SK-N-SH (cell line): ENCODE results near the gene LCP2. TPM values are rescaled to one million over a fixed set of nuclear protein-coding genes. Genes with fewer than 3 reads are reported as not detected.

Experiments used
- CTCF ChIA-PET: fragments of 300-600, 350-600 bp; formaldehyde crosslinking; extraction: SDS; loops from one replicate; lab custom pipeline; 2021; lab: Yijun Ruan, JAX
- POLR2A ChIA-PET: fragments of 350-600 bp; sonication (Branson Sonifier 250); formaldehyde crosslinking; extraction: SDS; loops from one replicate; lab custom pipeline; 2020; ENCODE audit warnings: antibody characterized with exemption, inconsistent platforms; lab: Yijun Ruan, JAX
- DNase-seq: peaks from one replicate; pipeline ENCODE4 v3.0.0; 2012
- H2AFZ ChIP-seq: fragments of 200-600 bp; sonication (generic); 2 replicates; pipeline ENCODE4 v1.8.1; 2016; ENCODE audit warnings: antibody characterized with exemption, mild to moderate bottlenecking, low read depth
- H3F3A ChIP-seq: fragments of 200-600 bp; sonication (generic); replicated peaks from 2 replicates; pipeline ENCODE3; 2016; ENCODE audit warnings: antibody characterized with exemption, mild to moderate bottlenecking; ENCODE audit not compliant: insufficient read depth
- H3K27ac ChIP-seq, 2 experiments: fragments of 200-500 bp in 1 of 2; fragments of 200-600 bp in 1 of 2; sonication (Bioruptor generic) in 1 of 2; sonication (generic), shearing (Covaris generic) in 1 of 2; 2 replicates each; pipeline versions ENCODE4 v1.5.1 to v1.6.1; 2014 to 2016; ENCODE audit warnings: low read depth in 2 of 2, inconsistent platforms in 1 of 2, low read length in 1 of 2, mild to moderate bottlenecking in 1 of 2, mixed read lengths in 1 of 2
- H3K27me3 ChIP-seq: fragments of 200-600 bp; sonication (generic), shearing (Covaris generic); 2 replicates; pipeline ENCODE4 v1.6.1; 2016; ENCODE audit warnings: mixed run types; ENCODE audit not compliant: insufficient read depth
- H3K36me3 ChIP-seq, 2 experiments: fragments of 200-500 bp in 1 of 2; fragments of 200-600 bp in 1 of 2; sonication (Bioruptor generic) in 1 of 2; sonication (generic) in 1 of 2; replicated peaks in 1 of 2; 2 replicates each; pipeline versions ENCODE3 to v1.5.1; 2014 to 2016; ENCODE audit warnings: low read length in 1 of 2, mild to moderate bottlenecking in 1 of 2; ENCODE audit not compliant: insufficient read depth in 2 of 2, control insufficient read depth in 1 of 2
- H3K4me1 ChIP-seq, 2 experiments: fragments of 200-500 bp in 1 of 2; fragments of 200-600 bp in 1 of 2; sonication (Bioruptor generic) in 1 of 2; sonication (generic), shearing (Covaris generic) in 1 of 2; 2 replicates each; pipeline versions ENCODE4 v1.5.1 to v1.6.1; 2014 to 2016; ENCODE audit warnings: low read depth in 1 of 2, low read length in 1 of 2, mixed run types in 1 of 2; ENCODE audit not compliant: insufficient read depth in 2 of 2, control insufficient read depth in 1 of 2
- H3K4me2 ChIP-seq: fragments of 200-600 bp; sonication (generic), shearing (Covaris generic); 2 replicates; pipeline ENCODE4 v1.6.1; 2017; ENCODE audit warnings: mixed run types
- H3K4me3 ChIP-seq, 2 experiments: fragments of 200-500 bp in 1 of 2; fragments of 200-600 bp in 1 of 2; sonication (Bioruptor generic) in 1 of 2; sonication (generic), shearing (Covaris generic) in 1 of 2; 2 replicates each; pipeline versions ENCODE4 v1.5.1 to v1.8.1; 2014 to 2016; ENCODE audit warnings: low read depth in 2 of 2, inconsistent platforms in 1 of 2, low read length in 1 of 2, mild to moderate bottlenecking in 1 of 2, mixed read lengths in 1 of 2, moderate library complexity in 1 of 2
- H3K79me2 ChIP-seq: fragments of 200-600 bp; sonication (generic); 2 replicates; pipeline ENCODE4 v1.8.1; 2017; ENCODE audit warnings: mild to moderate bottlenecking; ENCODE audit not compliant: insufficient read depth
- H3K9ac ChIP-seq: fragments of 200-600 bp; sonication (generic); 2 replicates; pipeline ENCODE4 v1.6.1; 2017; ENCODE audit warnings: mixed run types
- H3K9me2 ChIP-seq: fragments of 200-600 bp; sonication (generic); 2 replicates; pipeline ENCODE4 v1.6.1; 2017; ENCODE audit warnings: mixed run types
- H3K9me3 ChIP-seq: fragments of 200-600 bp; sonication (generic); 2 replicates; pipeline ENCODE4 v1.6.1; 2017; ENCODE audit warnings: mixed run types, mild to moderate bottlenecking, moderate library complexity
- H4K20me1 ChIP-seq: fragments of 200-600 bp; sonication (generic); 2 replicates; pipeline ENCODE4 v1.6.1; 2017; ENCODE audit warnings: mild to moderate bottlenecking, mixed run types; ENCODE audit not compliant: insufficient read depth
- CHD2 ChIP-seq: fragments of 150-350 bp; IDR thresholded peaks from 2 replicates; pipeline ENCODE4 v1.6.1; 2018; ENCODE audit warnings: low read length; ENCODE audit not compliant: partially characterized antibody
- ELF1 ChIP-seq: IDR thresholded peaks from 2 replicates; pipeline ENCODE4 v1.4.0; 2012
- FOSL2 ChIP-seq: IDR thresholded peaks from 2 replicates; pipeline ENCODE4 v1.4.0; 2012; ENCODE audit warnings: low read depth, mild to moderate bottlenecking, moderate library complexity, borderline replicate concordance
- FOXM1 ChIP-seq: IDR thresholded peaks from 2 replicates; pipeline ENCODE4 v1.4.0; 2012; ENCODE audit warnings: low read depth, mild to moderate bottlenecking
- JUND ChIP-seq: IDR thresholded peaks from 2 replicates; pipeline ENCODE4 v1.4.0; 2012
- MXI1 ChIP-seq: IDR thresholded peaks from 2 replicates; pipeline ENCODE4 v1.6.1; 2012; ENCODE audit warnings: mild to moderate bottlenecking, low read depth, low read length, improper control_type of control experiment
- PBX3 ChIP-seq: IDR thresholded peaks from 2 replicates; pipeline ENCODE4; 2012
- POLR2AphosphoS5 ChIP-seq: IDR thresholded peaks from 2 replicates; pipeline ENCODE4 v1.6.1; 2012; ENCODE audit warnings: low read depth, low read length
- RAD21 ChIP-seq: IDR thresholded peaks from 2 replicates; pipeline ENCODE4 v1.6.1; 2012; ENCODE audit warnings: mild to moderate bottlenecking, low read length
- RFX5 ChIP-seq: IDR thresholded peaks from 2 replicates; pipeline ENCODE4 v1.6.1; 2012; ENCODE audit warnings: mild to moderate bottlenecking, improper control_type of control experiment, low read length
- SMC3 ChIP-seq: IDR thresholded peaks from 2 replicates; pipeline ENCODE4 v1.6.1; 2012; ENCODE audit warnings: low read depth, low read length, improper control_type of control experiment
- TAF1 ChIP-seq: IDR thresholded peaks from 2 replicates; pipeline ENCODE4 v1.6.1; 2012; ENCODE audit warnings: low read depth, mild to moderate bottlenecking, low read length, moderate library complexity, borderline replicate concordance
- TEAD4 ChIP-seq: IDR thresholded peaks from 2 replicates; pipeline ENCODE4 v1.4.0; 2012; ENCODE audit warnings: mild to moderate bottlenecking, borderline replicate concordance; ENCODE audit not compliant: insufficient read depth
- WGBS: methylation state at CpG from one replicate; pipeline ENCODE4 v1.1.6; 2017; ENCODE audit warnings: low lambda C conversion rate; 5-methylcytosine and 5-hydroxymethylcytosine counted together
- polyA plus RNA-seq, 3 experiments: library from polyadenylated mRNA; depleted of rRNA; stranded (reverse); fragments of >200 nt; gene quantifications; 2 replicates each; pipeline ENCODE4 v1.2.3, GENCODE V29; 2012
- TF ChIP-seq, protein P1 (sequence below): fragments of 200-600 bp; sonication (generic); IDR thresholded peaks from 2 replicates; pipeline ENCODE4 v1.6.1; 2017; ENCODE audit warnings: antibody characterized with exemption, mild to moderate bottlenecking, moderate library complexity

The LCP2 gene
- polyA plus RNA-seq, 1 of the 3 experiments (the other 2 are of a cell fraction) = not detected

DNA sequence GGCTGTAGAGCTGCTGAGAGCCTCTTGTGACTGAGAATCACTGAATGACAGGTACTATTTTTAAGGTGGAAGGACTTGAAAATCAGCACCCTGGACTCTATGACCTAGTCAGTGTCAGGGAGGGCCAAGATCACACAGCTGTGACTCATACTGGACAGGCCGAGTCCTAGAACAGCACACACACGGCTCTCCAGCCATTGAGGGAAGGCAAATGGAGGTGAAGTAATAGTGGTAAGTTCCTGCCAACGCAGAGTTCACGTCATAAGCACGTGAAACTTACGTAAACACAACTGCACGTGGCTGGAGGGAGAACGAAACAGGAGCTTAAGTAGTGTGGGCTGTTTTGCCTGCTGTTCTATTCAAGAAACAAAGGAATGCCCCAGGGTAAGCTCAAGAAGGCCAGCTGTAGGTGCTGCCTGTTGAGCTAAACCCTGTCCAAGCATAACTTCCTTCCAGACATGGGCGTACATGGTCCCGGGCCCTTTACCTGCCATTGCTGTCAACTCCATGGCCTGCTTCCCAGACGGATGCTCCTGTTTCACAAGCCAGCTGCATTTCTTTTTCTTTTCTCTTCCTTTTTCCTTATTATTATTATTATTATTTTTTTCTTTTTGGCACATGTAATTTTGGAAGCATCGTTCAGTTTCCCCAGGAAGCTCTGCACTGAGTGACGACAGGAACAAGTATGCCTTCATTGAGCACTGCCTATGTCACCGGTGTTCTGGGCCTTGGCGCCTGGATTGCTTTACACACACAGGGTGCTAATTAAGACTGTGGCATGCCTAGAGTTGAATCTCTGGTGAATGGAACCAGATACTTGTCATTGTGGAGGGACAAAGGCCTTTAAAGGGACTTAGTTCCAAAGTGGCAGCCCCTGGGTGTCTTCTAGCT, 10.2 kb upstream of the LCP2 start (continued):
- TF ChIP-seq, protein P1, sequence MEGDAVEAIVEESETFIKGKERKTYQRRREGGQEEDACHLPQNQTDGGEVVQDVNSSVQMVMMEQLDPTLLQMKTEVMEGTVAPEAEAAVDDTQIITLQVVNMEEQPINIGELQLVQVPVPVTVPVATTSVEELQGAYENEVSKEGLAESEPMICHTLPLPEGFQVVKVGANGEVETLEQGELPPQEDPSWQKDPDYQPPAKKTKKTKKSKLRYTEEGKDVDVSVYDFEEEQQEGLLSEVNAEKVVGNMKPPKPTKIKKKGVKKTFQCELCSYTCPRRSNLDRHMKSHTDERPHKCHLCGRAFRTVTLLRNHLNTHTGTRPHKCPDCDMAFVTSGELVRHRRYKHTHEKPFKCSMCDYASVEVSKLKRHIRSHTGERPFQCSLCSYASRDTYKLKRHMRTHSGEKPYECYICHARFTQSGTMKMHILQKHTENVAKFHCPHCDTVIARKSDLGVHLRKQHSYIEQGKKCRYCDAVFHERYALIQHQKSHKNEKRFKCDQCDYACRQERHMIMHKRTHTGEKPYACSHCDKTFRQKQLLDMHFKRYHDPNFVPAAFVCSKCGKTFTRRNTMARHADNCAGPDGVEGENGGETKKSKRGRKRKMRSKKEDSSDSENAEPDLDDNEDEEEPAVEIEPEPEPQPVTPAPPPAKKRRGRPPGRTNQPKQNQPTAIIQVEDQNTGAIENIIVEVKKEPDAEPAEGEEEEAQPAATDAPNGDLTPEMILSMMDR = no peak
- TF ChIP-seq CHD2 (no peak), SMC3 (no peak), PBX3 (no peak), FOXM1 (no peak), ELF1 (no peak)
- TF ChIP-seq, all 33 proteins: peak for 0

DNA sequence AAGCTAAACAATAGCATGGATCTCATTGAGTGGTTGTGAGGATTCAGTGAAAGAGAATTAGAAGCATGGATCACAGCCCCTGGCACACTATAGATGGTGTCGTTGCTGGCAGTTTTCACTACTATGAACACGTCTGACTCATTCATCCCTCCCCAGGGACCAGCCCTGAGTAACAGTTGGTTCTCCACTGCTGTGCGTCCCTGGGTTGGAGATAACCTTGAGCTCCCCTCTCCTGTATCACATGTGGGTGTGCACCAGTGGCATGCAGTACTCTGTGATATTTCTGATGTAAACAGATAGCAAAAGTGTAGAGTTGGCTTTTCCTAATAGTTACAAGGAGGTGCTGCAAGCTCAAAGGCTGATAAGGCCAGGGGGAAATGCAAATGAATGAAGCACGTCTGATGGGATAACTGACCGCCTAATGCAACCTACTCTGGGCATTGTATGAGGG, 8.8 kb upstream of the LCP2 start:
- TF ChIP-seq MXI1 (no peak), POLR2AphosphoS5 (no peak), JUND (no peak), TEAD4 (no peak), FOSL2 (no peak)
- H3K9me2 ChIP-seq = no peaks in the 10 kb centered on the region
- ChIA-PET POLR2A (no interaction called here), CTCF (no interaction called here)
- H3K27me3 ChIP-seq = no peaks in the 10 kb centered on the region; the same call in 1 of the 2 replicates
- no peaks in the 10 kb centered on the region for H3K79me2 ChIP-seq
- peaks cover 0 to under 1% of the 10 kb centered on the region in 2 experiments; a peak in 1 of 4 replicates for H3K4me1 ChIP-seq
- H3K36me3 ChIP-seq = no peaks in the 10 kb centered on the region
- H3K9ac ChIP-seq = no peak overlapping the region
- H2AFZ ChIP-seq = no peak overlapping the region
- H3K9me3 ChIP-seq = no peaks in the 10 kb centered on the region
- H3K27ac ChIP-seq = no peak overlapping the region
- 40% methylated on average over 5 of the region's 5 CpGs for WGBS
- no peaks in the 10 kb centered on the region for H3F3A ChIP-seq
- no peak overlapping the region for H3K4me3 ChIP-seq
- no peak for DNase-seq
- H3K4me2 ChIP-seq = no peak overlapping the region
- no peaks in the 10 kb centered on the region for H4K20me1 ChIP-seq

DNA sequence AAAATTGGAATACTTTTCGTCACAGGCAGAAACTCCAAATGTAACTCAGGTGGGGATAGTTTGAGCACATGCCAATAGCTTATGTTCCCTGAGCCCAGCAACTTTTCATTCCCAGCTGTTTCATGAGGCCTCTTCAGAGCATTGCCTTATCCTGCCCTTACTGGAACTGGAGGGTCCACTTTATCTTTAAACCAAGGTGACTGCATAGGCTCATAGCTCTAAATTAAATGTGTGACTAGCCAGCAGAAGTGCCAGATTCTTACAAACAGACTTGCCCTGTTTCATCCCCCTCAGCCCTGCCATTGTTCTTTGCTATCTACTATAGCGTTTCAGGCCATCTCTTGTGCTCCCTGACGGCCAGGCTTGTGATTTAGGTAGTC, 8.1 kb upstream of the LCP2 start:
- Histone ChIP-seq H3K79me2 (no peaks in the 10 kb centered on the region), H3K36me3 (no peaks in the 10 kb centered on the region), H3K27ac (no peak overlapping the region), H4K20me1 (no peaks in the 10 kb centered on the region), H3K4me2 (no peak overlapping the region), H3K9me2 (no peaks in the 10 kb centered on the region), H3K9me3 (no peaks in the 10 kb centered on the region), H3F3A (no peaks in the 10 kb centered on the region), H3K9ac (no peak overlapping the region), H2AFZ (no peak overlapping the region), H3K4me1 (no peaks in the 10 kb centered on the region; a peak in 1 of 4 replicates), H3K4me3 (no peak overlapping the region)
- POLR2A ChIA-PET = no interaction called here
- 21% methylated on average over 3 of the region's 3 CpGs for WGBS
- CTCF ChIA-PET = no interaction called here
- TF ChIP-seq RAD21 (no peak), POLR2AphosphoS5 (no peak), RFX5 (no peak), TAF1 (no peak)
- TF ChIP-seq, all 33 proteins: peak for 0
- no peak for DNase-seq
- no peaks in the 10 kb centered on the region; the same call in 1 of the 2 replicates for H3K27me3 ChIP-seq
